Measurements from ENCODE around the gene GADD45A.

Gene GADD45A

GRCh38 chr1:67715819-67716218, 30.8 kb downstream of the GADD45A start:
- Histone ChIP-seq H3K4me3 (ENCODE audit: insufficient read depth, low read length, poor library complexity, severe bottlenecking) (no peak overlapping the region), H4K20me1 (ENCODE audit: low read depth, low read length) (no peaks in the 10 kb centered on the region), H3K9ac (ENCODE audit: low read length) (no peak overlapping the region), H2AFZ (ENCODE audit: low read depth, low read length, severe bottlenecking) (no peak overlapping the region), H3K27me3 (ENCODE audit: low read length) (no peaks in the 10 kb centered on the region), H3K4me2 (ENCODE audit: low read depth, low read length, poor library complexity, severe bottlenecking) (no peak overlapping the region), H3F3A (ENCODE audit: insufficient read depth) (no peaks in the 10 kb centered on the region), H3K9me3 (ENCODE audit: insufficient read depth, low read length) (no peaks in the 10 kb centered on the region), H3K9me2 (replicated peaks; ENCODE audit: insufficient read depth, low read length) (no peaks in the 10 kb centered on the region), H3K36me3 (ENCODE audit: low read length) (no peaks in the 10 kb centered on the region), H3K79me2 (ENCODE audit: insufficient read depth, low read length) (no peaks in the 10 kb centered on the region), H3K27ac (ENCODE audit: low read depth, low read length) (no peak overlapping the region)
- TF ChIP-seq EZH2phosphoT487 (conservative IDR thresholded peaks at IDR 0.05; ENCODE audit: low read length) (no peak), CTCF (IDR thresholded peaks at IDR 0.05; ENCODE audit: insufficient read depth, low read length, poor library complexity, severe bottlenecking) (no peak)

GRCh38 chr1:67716800-67717199, 31.8 kb downstream of the GADD45A start:
- no peak overlapping the region for H3K9ac ChIP-seq (ENCODE audit: low read length)
- no peaks in the 10 kb centered on the region for H3K36me3 ChIP-seq (ENCODE audit: low read length)
- no peaks in the 10 kb centered on the region for H3F3A ChIP-seq (ENCODE audit: insufficient read depth)
- no peak overlapping the region for H3K4me2 ChIP-seq (ENCODE audit: low read depth, low read length, poor library complexity, severe bottlenecking)
- no peak overlapping the region for H2AFZ ChIP-seq (ENCODE audit: low read depth, low read length, severe bottlenecking)
- H3K27ac ChIP-seq (ENCODE audit: low read depth, low read length): no peak overlapping the region
- no peak overlapping the region for H3K4me3 ChIP-seq (ENCODE audit: insufficient read depth, low read length, poor library complexity, severe bottlenecking)
- H3K9me3 ChIP-seq (ENCODE audit: insufficient read depth, low read length): no peaks in the 10 kb centered on the region
- no peaks in the 10 kb centered on the region for H4K20me1 ChIP-seq (ENCODE audit: low read depth, low read length)
- H3K79me2 ChIP-seq (ENCODE audit: insufficient read depth, low read length): no peaks in the 10 kb centered on the region
- H3K9me2 ChIP-seq (replicated peaks; ENCODE audit: insufficient read depth, low read length): no peaks in the 10 kb centered on the region
- TF ChIP-seq EZH2phosphoT487 (conservative IDR thresholded peaks at IDR 0.05; ENCODE audit: low read length) (no peak), CTCF (IDR thresholded peaks at IDR 0.05; ENCODE audit: insufficient read depth, low read length, poor library complexity, severe bottlenecking) (no peak)
- H3K27me3 ChIP-seq (ENCODE audit: low read length): no peaks in the 10 kb centered on the region

GRCh38 chr1:67717876-67718275, 32.9 kb downstream of the GADD45A start:
- H3K4me2 ChIP-seq (ENCODE audit: low read depth, low read length, poor library complexity, severe bottlenecking): no peak overlapping the region
- no peak overlapping the region for H3K27ac ChIP-seq (ENCODE audit: low read depth, low read length)
- no peaks in the 10 kb centered on the region for H3K79me2 ChIP-seq (ENCODE audit: insufficient read depth, low read length)
- H2AFZ ChIP-seq (ENCODE audit: low read depth, low read length, severe bottlenecking): no peak overlapping the region
- no peaks in the 10 kb centered on the region for H4K20me1 ChIP-seq (ENCODE audit: low read depth, low read length)
- H3K9me2 ChIP-seq (replicated peaks; ENCODE audit: insufficient read depth, low read length): no peaks in the 10 kb centered on the region
- no peaks in the 10 kb centered on the region for H3K36me3 ChIP-seq (ENCODE audit: low read length)
- no peaks in the 10 kb centered on the region for H3F3A ChIP-seq (ENCODE audit: insufficient read depth)
- H3K9ac ChIP-seq (ENCODE audit: low read length): no peak overlapping the region
- no peaks in the 10 kb centered on the region for H3K9me3 ChIP-seq (ENCODE audit: insufficient read depth, low read length)
- no peak for TF ChIP-seq CTCF (IDR thresholded peaks at IDR 0.05; ENCODE audit: insufficient read depth, low read length, poor library complexity, severe bottlenecking)
- no peak for TF ChIP-seq EZH2phosphoT487 (conservative IDR thresholded peaks at IDR 0.05; ENCODE audit: low read length)
- no peaks in the 10 kb centered on the region for H3K27me3 ChIP-seq (ENCODE audit: low read length)
- H3K4me3 ChIP-seq (ENCODE audit: insufficient read depth, low read length, poor library complexity, severe bottlenecking): no peak overlapping the region

Measured in SU-DHL-6 (cell line).